Measurements from ENCODE around the gene PLOD3.

PLOD3 gene

GRCh38 chr7:101217388-101218235 is at the start of gene PLOD3, which contains the start of gene ZNHIT1:
Gene PLOD3 (minus strand): TSS chr7:101217581. CDS start chr7:101217274, 307 bp downstream.
Gene ZNHIT1 (plus strand): TSS chr7:101218165. CDS start chr7:101218196, 31 bp downstream.
- peak; percentile 91 for ATAC-seq
- TF ChIP-seq GLIS3 (CRISPR knock-in tag; IDR thresholded peaks at IDR 0.05) (0 out of 2 replicates have a peak, but pooled peaks have one; percentile 70), OSR1 (CRISPR knock-in tag; IDR thresholded peaks at IDR 0.05) (no peak), CSDC2 (CRISPR knock-in tag; IDR thresholded peaks at IDR 0.05) (0 out of 2 replicates have a peak, but pooled peaks have one; percentile 53), RARB (CRISPR knock-in tag; IDR thresholded peaks at IDR 0.05) (no peak), TOX (CRISPR knock-in tag; IDR thresholded peaks at IDR 0.05; ENCODE audit: borderline replicate concordance) (no peak), ISL1 (CRISPR knock-in tag; IDR thresholded peaks at IDR 0.05) (no peak), ZFP3 (CRISPR knock-in tag; IDR thresholded peaks at IDR 0.05) (peak; percentile 93), ZNF565 (CRISPR knock-in tag; conservative IDR thresholded peaks at IDR 0.05; ENCODE audit: low read depth) (no peak), TCF4 (CRISPR knock-in tag; IDR thresholded peaks at IDR 0.05; ENCODE audit: borderline replicate concordance) (peak; percentile 33; the same call in 1 of the 2 replicates), PATZ1 (CRISPR knock-in tag; IDR thresholded peaks at IDR 0.05; ENCODE audit: borderline replicate concordance) (no peak), TSHZ2 (CRISPR knock-in tag; IDR thresholded peaks at IDR 0.05) (peak; percentile 50; the same call in 1 of the 2 replicates), PPARA (CRISPR knock-in tag; IDR thresholded peaks at IDR 0.05; ENCODE audit: borderline replicate concordance) (no peak), CREB5 (CRISPR knock-in tag; IDR thresholded peaks at IDR 0.05; ENCODE audit: low read depth) (no peak; the same call in 1 of the 2 replicates)

GRCh38 chr7:101265622-101266516 is 48.5 kb upstream of the PLOD3 start:
- TF ChIP-seq ZNF70 (CRISPR knock-in tag; IDR thresholded peaks at IDR 0.05) = no peak
- TF ChIP-seq ZC3H10 (CRISPR knock-in tag; IDR thresholded peaks at IDR 0.05) = no peak
- TF ChIP-seq RARB (CRISPR knock-in tag; IDR thresholded peaks at IDR 0.05) = no peak
- no peak for TF ChIP-seq ZFP3 (CRISPR knock-in tag; IDR thresholded peaks at IDR 0.05)
- no peak for TF ChIP-seq TOX (CRISPR knock-in tag; IDR thresholded peaks at IDR 0.05; ENCODE audit: borderline replicate concordance)
- no peak for TF ChIP-seq ARNTL (CRISPR knock-in tag; IDR thresholded peaks at IDR 0.05; ENCODE audit: borderline replicate concordance, low read depth)
- no peak for TF ChIP-seq CREB5 (CRISPR knock-in tag; IDR thresholded peaks at IDR 0.05; ENCODE audit: low read depth)
- no peak for TF ChIP-seq ZFP30 (CRISPR knock-in tag; IDR thresholded peaks at IDR 0.05)
- no peak for TF ChIP-seq ZNF565 (CRISPR knock-in tag; conservative IDR thresholded peaks at IDR 0.05; ENCODE audit: low read depth)
- no peak for TF ChIP-seq TCF4 (CRISPR knock-in tag; IDR thresholded peaks at IDR 0.05; ENCODE audit: borderline replicate concordance)
- no peak for TF ChIP-seq ISL1 (CRISPR knock-in tag; IDR thresholded peaks at IDR 0.05)
- TF ChIP-seq ZNF8 (CRISPR knock-in tag; IDR thresholded peaks at IDR 0.05) = no peak
- no peak for TF ChIP-seq OSR1 (CRISPR knock-in tag; IDR thresholded peaks at IDR 0.05)
- TF ChIP-seq BACH2 (CRISPR knock-in tag; IDR thresholded peaks at IDR 0.05; ENCODE audit: borderline replicate concordance) = no peak
- TF ChIP-seq CSRNP3 (CRISPR knock-in tag; IDR thresholded peaks at IDR 0.05) = no peak
- TF ChIP-seq PPARA (CRISPR knock-in tag; IDR thresholded peaks at IDR 0.05; ENCODE audit: borderline replicate concordance) = no peak
- no peak for TF ChIP-seq TSHZ2 (CRISPR knock-in tag; IDR thresholded peaks at IDR 0.05)
- ATAC-seq = no peak

- peak; percentile 42; the same call in 2 of the 3 replicates for ATAC-seq
These were observed 46.8 kb upstream of the PLOD3 start for GRCh38 chr7:101264102-101264706.
